GM12878 (cell line): ENCODE results near the gene BRIX1. TPM values are rescaled to one million over a fixed set of nuclear protein-coding genes. Genes with fewer than 3 reads are reported as not detected.

Experiments
- ATF7 ChIP-seq: fragments of 450-650 bp; IDR thresholded peaks from 2 replicates; pipeline ENCODE4 v1.6.1; 2016; ENCODE audit warnings: low read depth, mild to moderate bottlenecking
- CBFB ChIP-seq: IDR thresholded peaks from 2 replicates; pipeline ENCODE4 v1.6.1; 2016; ENCODE audit warnings: antibody characterized with exemption, low read depth
- CTCF ChIP-seq, 3 experiments: IDR thresholded peaks in 2 of 3; conservative IDR thresholded peaks in 1 of 3; 2 replicates each; pipeline ENCODE4 v1.5.1; 2011; ENCODE audit warnings: low read depth in 3 of 3, low read length in 3 of 3, mild to moderate bottlenecking in 3 of 3, control low read depth in 2 of 3, moderate library complexity in 2 of 3, inconsistent platforms in 1 of 3, mixed read lengths in 1 of 3; ENCODE audit not compliant: control insufficient read depth in 2 of 3, insufficient read depth in 1 of 3; ENCODE audit errors: extremely low read depth in 1 of 3
- EGR1 ChIP-seq, 2 experiments: IDR thresholded peaks; 1 replicate in 1 of 2; 2 replicates in 1 of 2; pipeline ENCODE4 v1.6.1; 2011 to 2012; ENCODE audit warnings: low read depth in 2 of 2, low read length in 2 of 2, borderline replicate concordance in 1 of 2, mild to moderate bottlenecking in 1 of 2, moderate library complexity in 1 of 2
- HDAC6 ChIP-seq: fragments of 200-600 bp; sonication (generic); IDR thresholded peaks from one replicate; pipeline ENCODE4 v1.8.0; 2017; ENCODE audit warnings: antibody characterized with exemption; ENCODE audit not compliant: unreplicated experiment
- KLF5 ChIP-seq: fragments of 450-650 bp; IDR thresholded peaks from 2 replicates; pipeline ENCODE4 v1.6.1; 2014; ENCODE audit warnings: mild to moderate bottlenecking; ENCODE audit not compliant: partially characterized antibody
- RAD21 ChIP-seq: IDR thresholded peaks from 2 replicates; pipeline ENCODE4 v1.6.1; 2011; ENCODE audit warnings: mild to moderate bottlenecking, low read depth, low read length, moderate library complexity; ENCODE audit not compliant: insufficient read depth
- TCF7 ChIP-seq: IDR thresholded peaks from 2 replicates; pipeline ENCODE4 v1.6.1; 2014; ENCODE audit warnings: antibody characterized with exemption, borderline replicate concordance
- USF2 ChIP-seq: IDR thresholded peaks from 2 replicates; pipeline ENCODE4 v1.6.1; 2011; ENCODE audit warnings: low read depth, low read length, improper control_type of control experiment, borderline replicate concordance
- ZNF592 ChIP-seq: fragments of 450-650 bp; IDR thresholded peaks from 2 replicates; pipeline ENCODE4 v1.6.1; 2017; ENCODE audit warnings: mild to moderate bottlenecking, moderate library complexity
- polyA plus RNA-seq, 11 experiments: library from polyadenylated mRNA; depleted of rRNA in 4 of 11; unstranded in 6 of 11; stranded (reverse) in 5 of 11; fragments of >200 nt; fragmentation: Nextera tagmentation in 4 of 11; fragmentation: Illumina TruSeq in 1 of 11; extraction: Ambion mirVana in 4 of 11; extraction: Trizol in 1 of 11; gene quantifications; 1 replicate in 1 of 11; 2 replicates in 10 of 11; pipeline versions ENCODE4 v1.2.1 to v1.2.3, GENCODE V29; 2011 to 2016; ENCODE audit warnings: inconsistent platforms in 2 of 11, missing spikeins in 2 of 11, low read depth in 1 of 11
- total RNA-seq, 4 experiments: library from RNA; depleted of rRNA in 3 of 4; stranded (reverse); fragments of >200 nt in 3 of 4; fragmentation: Illumina TruSeq in 1 of 4; extraction: Trizol in 1 of 4; gene quantifications; 2 replicates each; pipeline versions ENCODE4 v1.2.1 to v1.2.3, GENCODE V29; 2013 to 2021

Gene BRIX1
- total and polyA plus RNA-seq, 10 of the 15 experiments (the other 5 are each of a cell fraction or from before 2014, with no cell fraction given), result 48.3 to 119 (median 78.9) TPM

GRCh38 chr5:34957857-34958690 is 42.6 kb downstream of the BRIX1 start (continued):
- TF ChIP-seq ZNF592 (no peak), EGR1 (IDR thresholded peaks at IDR 0.05; ENCODE audit: borderline replicate concordance in 1 of 2, low read depth in 2 of 2, low read length in 2 of 2) (no peak), ATF7 (no peak), CTCF (IDR thresholded peaks at IDR 0.05 in 2 of 3, conservative IDR thresholded peaks at IDR 0.05 in 1 of 3; ENCODE audit: control insufficient read depth in 2 of 3, extremely low read depth in 1 of 3, insufficient read depth in 1 of 3, low read depth in 3 of 3, low read length in 3 of 3) (peak; percentile 59 to 72 (median 70)), TCF7 (no peak), KLF5 (no peak), HDAC6 (no peak), CBFB (no peak), USF2 (no peak), RAD21 (peak; percentile 49)
- TF ChIP-seq, all 136 proteins: peak for 4
